ENCODE measurements around the gene TSPYL6. TPM values are rescaled to one million over a fixed set of nuclear protein-coding genes. Genes with fewer than 3 reads are reported as not detected.

The TSPYL6 gene
- total RNA-seq, 1 experiment from 2014 or later: not detected

DNA sequence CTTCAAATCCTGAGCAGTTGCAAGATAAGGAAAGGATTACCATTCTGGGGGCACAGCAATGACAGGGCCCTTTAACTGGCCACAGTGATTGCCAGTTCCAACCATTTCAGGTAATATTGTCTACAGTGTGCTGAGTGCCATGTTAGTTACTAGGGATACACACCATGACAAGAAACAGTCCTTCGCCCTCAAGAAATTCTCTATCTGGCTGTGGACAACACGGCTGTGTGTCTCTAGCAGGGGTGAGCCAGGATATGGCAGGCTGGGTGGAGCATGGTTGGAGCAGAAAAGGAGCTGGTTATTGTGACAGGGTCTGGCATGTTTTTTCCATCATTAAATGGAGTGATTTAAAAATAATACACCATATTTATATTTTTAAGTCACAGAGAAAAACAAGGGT, 31.0 kb downstream of the TSPYL6 start:
- no TSS peak for BruUV-seq (replicated peaks)
- no peak for DNase-seq
- Histone ChIP-seq H3K4me2 (ENCODE audit: low read length) (no peak overlapping the region), H3F3A (ENCODE audit: low read length, unreplicated experiment) (no peaks in the 10 kb centered on the region), H3K27me3 (ENCODE audit: low read length) (no peaks in the 10 kb centered on the region), H3K79me2 (ENCODE audit: low read length) (no peaks in the 10 kb centered on the region), H3K36me3 (ENCODE audit: low read depth, low read length) (no peaks in the 10 kb centered on the region), H3K9ac (ENCODE audit: low read length) (no peak overlapping the region), H3K9me2 (replicated peaks; ENCODE audit: low read length) (no peaks in the 10 kb centered on the region), H4K20me1 (ENCODE audit: low read length) (no peaks in the 10 kb centered on the region), H3K4me1 (ENCODE audit: insufficient read depth, low read length) (no peaks in the 10 kb centered on the region), H3K27ac (ENCODE audit: low read length) (no peak overlapping the region), H3K4me3 (ENCODE audit: low read length) (no peak overlapping the region), H2AFZ (ENCODE audit: low read length) (no peak overlapping the region), H3K9me3 (ENCODE audit: low read length) (no peaks in the 10 kb centered on the region)
- intact Hi-C loops (cut with micrococcal nuclease): no loop called here
- TF ChIP-seq EZH2 (IDR thresholded peaks at IDR 0.05; ENCODE audit: low read length, unreplicated experiment) (no peak), EZH2phosphoT487 (IDR thresholded peaks at IDR 0.05; ENCODE audit: borderline replicate concordance, low read length) (no peak)
- TF ChIP-seq, protein P1, sequence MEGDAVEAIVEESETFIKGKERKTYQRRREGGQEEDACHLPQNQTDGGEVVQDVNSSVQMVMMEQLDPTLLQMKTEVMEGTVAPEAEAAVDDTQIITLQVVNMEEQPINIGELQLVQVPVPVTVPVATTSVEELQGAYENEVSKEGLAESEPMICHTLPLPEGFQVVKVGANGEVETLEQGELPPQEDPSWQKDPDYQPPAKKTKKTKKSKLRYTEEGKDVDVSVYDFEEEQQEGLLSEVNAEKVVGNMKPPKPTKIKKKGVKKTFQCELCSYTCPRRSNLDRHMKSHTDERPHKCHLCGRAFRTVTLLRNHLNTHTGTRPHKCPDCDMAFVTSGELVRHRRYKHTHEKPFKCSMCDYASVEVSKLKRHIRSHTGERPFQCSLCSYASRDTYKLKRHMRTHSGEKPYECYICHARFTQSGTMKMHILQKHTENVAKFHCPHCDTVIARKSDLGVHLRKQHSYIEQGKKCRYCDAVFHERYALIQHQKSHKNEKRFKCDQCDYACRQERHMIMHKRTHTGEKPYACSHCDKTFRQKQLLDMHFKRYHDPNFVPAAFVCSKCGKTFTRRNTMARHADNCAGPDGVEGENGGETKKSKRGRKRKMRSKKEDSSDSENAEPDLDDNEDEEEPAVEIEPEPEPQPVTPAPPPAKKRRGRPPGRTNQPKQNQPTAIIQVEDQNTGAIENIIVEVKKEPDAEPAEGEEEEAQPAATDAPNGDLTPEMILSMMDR (conservative IDR thresholded peaks at IDR 0.05; ENCODE audit: low read depth, low read length): no peak
- no peak for ATAC-seq
- ChIA-PET CTCF (no interaction called here), POLR2A (ENCODE audit: unreplicated experiment) (no interaction called here)

DNA sequence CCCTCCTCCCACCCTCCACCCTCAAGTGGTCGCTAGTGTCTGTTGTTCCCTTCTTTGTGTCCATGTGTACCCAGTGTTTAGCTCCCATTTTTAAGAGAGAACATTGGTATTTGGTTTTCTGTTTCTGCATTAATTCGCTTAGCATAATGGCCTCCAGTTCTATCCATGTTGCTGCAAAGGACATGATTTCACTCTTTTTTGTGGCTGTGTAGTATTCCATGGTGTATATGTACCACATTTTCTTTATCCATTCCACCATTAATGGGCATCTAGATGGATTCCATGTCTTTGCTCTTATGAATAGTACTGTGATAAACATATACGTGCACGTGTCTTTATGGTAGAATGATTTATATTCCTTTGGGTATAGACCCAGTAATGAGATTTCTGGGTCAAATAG, 42.9 kb downstream of the TSPYL6 start:
- Histone ChIP-seq H3F3A (ENCODE audit: low read length, unreplicated experiment) (no peaks in the 10 kb centered on the region), H3K9me3 (ENCODE audit: low read length) (no peaks in the 10 kb centered on the region), H4K20me1 (ENCODE audit: low read length) (no peaks in the 10 kb centered on the region), H3K27ac (ENCODE audit: low read length) (no peak overlapping the region), H3K36me3 (ENCODE audit: low read depth, low read length) (no peaks in the 10 kb centered on the region), H3K4me1 (ENCODE audit: insufficient read depth, low read length) (no peaks in the 10 kb centered on the region), H3K27me3 (ENCODE audit: low read length) (no peaks in the 10 kb centered on the region), H3K4me3 (ENCODE audit: low read length) (no peak overlapping the region), H2AFZ (ENCODE audit: low read length) (no peak overlapping the region), H3K9ac (ENCODE audit: low read length) (no peak overlapping the region), H3K4me2 (ENCODE audit: low read length) (no peak overlapping the region), H3K9me2 (replicated peaks; ENCODE audit: low read length) (no peaks in the 10 kb centered on the region), H3K79me2 (ENCODE audit: low read length) (no peaks in the 10 kb centered on the region)
- no TSS peak for BruUV-seq (replicated peaks)
- ChIA-PET CTCF (no interaction called here), POLR2A (ENCODE audit: unreplicated experiment) (no interaction called here)
- no peak for TF ChIP-seq EZH2 (IDR thresholded peaks at IDR 0.05; ENCODE audit: low read length, unreplicated experiment)
- no peak for TF ChIP-seq EZH2phosphoT487 (IDR thresholded peaks at IDR 0.05; ENCODE audit: borderline replicate concordance, low read length)
- TF ChIP-seq, protein P1 (conservative IDR thresholded peaks at IDR 0.05; ENCODE audit: low read depth, low read length): no peak
- no peak for ATAC-seq
- no peak for DNase-seq
- intact Hi-C loops (cut with micrococcal nuclease): no loop called here

DNA sequence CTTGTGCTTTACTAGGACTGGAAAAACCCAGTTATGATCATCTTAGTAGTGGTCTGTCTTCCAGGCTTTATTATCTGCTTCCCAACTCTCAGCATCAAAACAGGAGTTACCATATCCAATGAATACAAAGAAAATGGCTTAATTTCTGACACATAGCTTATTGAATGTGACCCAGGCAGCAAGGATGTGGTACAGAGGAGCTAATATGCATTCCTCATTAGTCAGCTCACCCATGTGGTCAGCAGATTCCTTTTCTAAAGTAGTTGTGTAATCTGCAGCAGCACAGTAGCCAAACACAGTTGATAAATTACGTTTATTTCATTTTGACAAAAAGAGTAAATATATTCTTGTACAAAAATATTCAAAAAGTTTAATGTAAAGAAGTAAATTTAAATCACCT, 43.6 kb downstream of the TSPYL6 start:
- intact Hi-C loops (cut with micrococcal nuclease): no loop called here
- DNase-seq (peak; percentile 60), ATAC-seq (peak; percentile 54; the same call in 1 of the 2 replicates)
- no peaks in the 10 kb centered on the region for H3K9me2 ChIP-seq (replicated peaks; ENCODE audit: low read length)
- H3K9ac ChIP-seq (ENCODE audit: low read length): no peak overlapping the region
- ChIA-PET CTCF (no interaction called here), POLR2A (ENCODE audit: unreplicated experiment) (no interaction called here)
- H3K4me3 ChIP-seq (ENCODE audit: low read length): no peak overlapping the region
- no peak overlapping the region for H2AFZ ChIP-seq (ENCODE audit: low read length)
- BruUV-seq (replicated peaks): no TSS peak
- no peak overlapping the region for H3K27ac ChIP-seq (ENCODE audit: low read length)
- no peaks in the 10 kb centered on the region for H3K79me2 ChIP-seq (ENCODE audit: low read length)
- H3K4me2 ChIP-seq (ENCODE audit: low read length): no peak overlapping the region
- H3K27me3 ChIP-seq (ENCODE audit: low read length): no peaks in the 10 kb centered on the region
- no peaks in the 10 kb centered on the region for H3K4me1 ChIP-seq (ENCODE audit: insufficient read depth, low read length)
- H3K9me3 ChIP-seq (ENCODE audit: low read length): no peaks in the 10 kb centered on the region
- H3K36me3 ChIP-seq (ENCODE audit: low read depth, low read length): no peaks in the 10 kb centered on the region
- H4K20me1 ChIP-seq (ENCODE audit: low read length): no peaks in the 10 kb centered on the region
- H3F3A ChIP-seq (ENCODE audit: low read length, unreplicated experiment): no peaks in the 10 kb centered on the region
- TF ChIP-seq, protein P1 (conservative IDR thresholded peaks at IDR 0.05; ENCODE audit: low read depth, low read length): no peak
- no peak for TF ChIP-seq EZH2phosphoT487 (IDR thresholded peaks at IDR 0.05; ENCODE audit: borderline replicate concordance, low read length)

Measured in PC-3 (cell line).